CD4-positive, alpha-beta memory T cell (primary cell): ENCODE measurements around the gene PPEF1. TPM values are rescaled to one million over a fixed set of nuclear protein-coding genes. Genes with fewer than 3 reads are reported as not detected.

Experiments used
- CTCF ChIA-PET: fragments of 350-600 bp; sonication (Branson Sonifier 250); formaldehyde crosslinking; loops from one replicate; lab custom pipeline; 2021; ENCODE audit warnings: inconsistent platforms; ENCODE audit not compliant: partially characterized antibody; lab: Charles Lee
- POLR2A ChIA-PET: fragments of 350-600 bp; sonication (Branson Sonifier 250); formaldehyde crosslinking; loops from one replicate; lab custom pipeline; 2021; ENCODE audit not compliant: partially characterized antibody; lab: Charles Lee
- DNase-seq, 5 donors: peaks; one replicate each; pipeline versions ENCODE4 v3.0.0 to v3.0.0-alpha.2; 2020 to 2022; ENCODE audit warnings: mixed read lengths in 1 of 5
- H3K27ac ChIP-seq: one replicate; pipeline ENCODE4 v1.7.0; 2013; ENCODE audit warnings: low read depth, low read length
- H3K27me3 ChIP-seq: 2 replicates; pipeline ENCODE4 v1.7.0; 2013; ENCODE audit warnings: mild to moderate bottlenecking, low read length, moderate library complexity; ENCODE audit not compliant: insufficient read depth
- H3K36me3 ChIP-seq: 2 replicates; pipeline ENCODE4 v1.7.0; 2013; ENCODE audit warnings: mild to moderate bottlenecking, low read length, moderate library complexity; ENCODE audit not compliant: insufficient read depth
- H3K4me1 ChIP-seq: 2 replicates; pipeline ENCODE4 v1.7.0; 2013; ENCODE audit warnings: mild to moderate bottlenecking, low read length, moderate library complexity; ENCODE audit not compliant: insufficient read depth
- H3K4me3 ChIP-seq, 2 donors: one replicate each; pipeline ENCODE4 v1.7.0; 2013; ENCODE audit warnings: low read length in 2 of 2, mild to moderate bottlenecking in 1 of 2
- H3K9me3 ChIP-seq, 2 donors: one replicate each; pipeline ENCODE4 v1.7.0; 2013; ENCODE audit warnings: low read length in 2 of 2, control low read depth in 1 of 2; ENCODE audit not compliant: control insufficient read depth in 1 of 2
- H3K27ac Mint-ChIP-seq, 7 donors: one replicate each; pipeline ENCODE4 v1.8.0; 2020 to 2021; ENCODE audit warnings: mixed read lengths in 7 of 7, mild to moderate bottlenecking in 6 of 7, inconsistent platforms in 3 of 7, moderate library complexity in 3 of 7
- H3K27me3 Mint-ChIP-seq, 2 donors: one replicate each; pipeline ENCODE4 v1.8.0; 2020 to 2021; ENCODE audit warnings: mixed read lengths in 2 of 2
- H3K36me3 Mint-ChIP-seq, 2 donors: one replicate each; pipeline ENCODE4 v1.8.0; 2020 to 2021; ENCODE audit warnings: mixed read lengths in 2 of 2, inconsistent platforms in 1 of 2, mild to moderate bottlenecking in 1 of 2
- H3K4me1 Mint-ChIP-seq, 4 donors: one replicate each; pipeline ENCODE4 v1.8.0; 2020 to 2021; ENCODE audit warnings: mixed read lengths in 4 of 4, mild to moderate bottlenecking in 1 of 4
- H3K4me3 Mint-ChIP-seq, 8 donors: one replicate each; pipeline ENCODE4 v1.8.0; 2020 to 2021; ENCODE audit warnings: mixed read lengths in 8 of 8, mild to moderate bottlenecking in 7 of 8, moderate library complexity in 6 of 8, inconsistent platforms in 3 of 8
- H3K9me3 Mint-ChIP-seq, 8 donors: one replicate each; pipeline ENCODE4 v1.8.0; 2020 to 2021; ENCODE audit warnings: mixed read lengths in 8 of 8, mild to moderate bottlenecking in 5 of 8, inconsistent platforms in 3 of 8, moderate library complexity in 1 of 8
- intact Hi-C: fragments of 100-400 bp; cut with micrococcal nuclease; formaldehyde crosslinking; loops from one replicate; pipeline ENCODE4 v1.15.1; 2023
- polyA plus RNA-seq, 2 donors: library from polyadenylated mRNA; unstranded; fragments of 300-500 nt; fragmentation: Illumina TruSeq; gene quantifications; one replicate each; pipeline ENCODE4 v1.2.3, GENCODE V29; 2021
- total RNA-seq, 2 experiments: library from RNA; stranded (reverse); gene quantifications; one replicate each; pipeline ENCODE4 v1.2.3, GENCODE V29; 2021

PPEF1 gene
- total and polyA plus RNA-seq, 4 experiments from 2014 or later, result 1.00 TPM; not detected in 3

GRCh38 chrX:18702362-18703195, 4.9 kb upstream of the PPEF1 start:
- peaks cover 0 to 1% (median 0%) of the 10 kb centered on the region in 8 donors for H3K9me3 Mint-ChIP-seq
- no peak overlapping the region for H3K4me3 ChIP-seq
- H3K4me3 Mint-ChIP-seq, result no peak overlapping the region
- H3K27me3 ChIP-seq, result no peaks in the 10 kb centered on the region
- no peaks in the 10 kb centered on the region for H3K36me3 ChIP-seq
- H3K27ac ChIP-seq, result no peak overlapping the region
- no peaks in the 10 kb centered on the region for H3K9me3 ChIP-seq
- ChIA-PET CTCF (no interaction called here), POLR2A (no interaction called here)
- peaks cover 0 to 1% (median 0%) of the 10 kb centered on the region in 4 donors for H3K4me1 Mint-ChIP-seq
- H3K4me1 ChIP-seq, result no peaks in the 10 kb centered on the region
- no peak for DNase-seq
- H3K36me3 Mint-ChIP-seq, result no peaks in the 10 kb centered on the region
- peaks cover 0 to 5% of the 10 kb centered on the region in 2 donors for H3K27me3 Mint-ChIP-seq
- intact Hi-C loops, result no loop called here
- no peak overlapping the region for H3K27ac Mint-ChIP-seq

GRCh38 chrX:18709833-18710232, 2.4 kb downstream of the PPEF1 start:
- no peak for DNase-seq
- H3K27ac Mint-ChIP-seq, result no peak overlapping the region
- H3K27me3 Mint-ChIP-seq, result no peaks in the 10 kb centered on the region
- Histone ChIP-seq H3K4me3 (no peak overlapping the region), H3K27me3 (no peaks in the 10 kb centered on the region), H3K4me1 (no peaks in the 10 kb centered on the region), H3K9me3 (no peaks in the 10 kb centered on the region), H3K36me3 (no peaks in the 10 kb centered on the region), H3K27ac (no peak overlapping the region)
- H3K4me1 Mint-ChIP-seq, result peaks cover 0 to 1% (median 0%) of the 10 kb centered on the region in 4 donors
- intact Hi-C loops, result no loop called here
- ChIA-PET CTCF (interaction anchor here (0.7 kb wide), 1 partner anchor 712 kb away, joined by 3 read pairs; no protein-coding TSS in a partner anchor), POLR2A (no interaction called here)
- no peak overlapping the region for H3K4me3 Mint-ChIP-seq
- no peaks in the 10 kb centered on the region for H3K9me3 Mint-ChIP-seq
- H3K36me3 Mint-ChIP-seq, result no peaks in the 10 kb centered on the region

- Mint-ChIP-seq H3K27me3 (peaks cover 2 to 5% of the 10 kb centered on the region in 2 donors), H3K9me3 (no peaks in the 10 kb centered on the region), H3K4me3 (no peak overlapping the region), H3K36me3 (no peaks in the 10 kb centered on the region), H3K27ac (no peak overlapping the region), H3K4me1 (no peaks in the 10 kb centered on the region)
- no peaks in the 10 kb centered on the region for H3K27me3 ChIP-seq
- H3K4me1 ChIP-seq, result no peaks in the 10 kb centered on the region
- intact Hi-C loops, result no loop called here
- no peak for DNase-seq
- ChIA-PET CTCF (no interaction called here), POLR2A (no interaction called here)
- no peak overlapping the region for H3K27ac ChIP-seq
- no peaks in the 10 kb centered on the region for H3K9me3 ChIP-seq
- H3K4me3 ChIP-seq, result no peak overlapping the region
- H3K36me3 ChIP-seq, result no peaks in the 10 kb centered on the region
Observed at GRCh38 chrX:18714910-18715309, 7.5 kb downstream of the PPEF1 start.

- Histone ChIP-seq H3K36me3 (no peaks in the 10 kb centered on the region), H3K4me3 (no peak overlapping the region), H3K27ac (no peak overlapping the region), H3K9me3 (no peaks in the 10 kb centered on the region), H3K27me3 (no peaks in the 10 kb centered on the region), H3K4me1 (no peaks in the 10 kb centered on the region)
- Mint-ChIP-seq H3K4me3 (no peak overlapping the region), H3K4me1 (peaks cover 0 to under 1% (median under 1%) of the 10 kb centered on the region in 4 donors), H3K27ac (no peak overlapping the region), H3K36me3 (no peaks in the 10 kb centered on the region), H3K27me3 (peaks cover 2 to 5% of the 10 kb centered on the region in 2 donors), H3K9me3 (peaks cover 0 to 2% (median 0%) of the 10 kb centered on the region in 8 donors)
- ChIA-PET CTCF (no interaction called here), POLR2A (no interaction called here)
- DNase-seq, result no peak
- intact Hi-C loops, result no loop called here
Observed at GRCh38 chrX:18719852-18720251, 12.4 kb downstream of the PPEF1 start.

GRCh38 chrX:18721683-18722499, 14.4 kb downstream of the PPEF1 start:
- POLR2A ChIA-PET, result no interaction called here
- Histone ChIP-seq H3K4me3 (no peak overlapping the region), H3K4me1 (no peaks in the 10 kb centered on the region), H3K9me3 (no peaks in the 10 kb centered on the region), H3K27me3 (no peaks in the 10 kb centered on the region), H3K36me3 (no peaks in the 10 kb centered on the region), H3K27ac (no peak overlapping the region)
- CTCF ChIA-PET, result no interaction called here
- Mint-ChIP-seq H3K27ac (no peak overlapping the region), H3K4me1 (peaks cover 2 to 8% (median 6%) of the 10 kb centered on the region in 4 donors), H3K36me3 (no peaks in the 10 kb centered on the region), H3K9me3 (peaks cover 0 to 2% (median 0%) of the 10 kb centered on the region in 8 donors), H3K27me3 (peaks cover 2 to 5% of the 10 kb centered on the region in 2 donors), H3K4me3 (no peak overlapping the region)
- intact Hi-C loops, result no loop called here
- DNase-seq, result no peak

- CTCF ChIA-PET, result interaction anchor here (0.7 kb wide), 1 partner anchor 163 kb away, joined by 3 read pairs; no protein-coding TSS in a partner anchor
- Mint-ChIP-seq H3K27me3 (peaks cover under 1 to 2% of the 10 kb centered on the region in 2 donors), H3K4me1 (peaks cover 2 to 8% (median 6%) of the 10 kb centered on the region in 4 donors), H3K36me3 (no peaks in the 10 kb centered on the region), H3K9me3 (peaks cover 0 to 2% (median 0%) of the 10 kb centered on the region in 8 donors), H3K4me3 (no peak overlapping the region), H3K27ac (no peak overlapping the region)
- no peaks in the 10 kb centered on the region for H3K27me3 ChIP-seq
- no peak for DNase-seq
- intact Hi-C loops, result no loop called here
- POLR2A ChIA-PET, result no interaction called here
- no peak overlapping the region for H3K27ac ChIP-seq
- no peak overlapping the region for H3K4me3 ChIP-seq
- no peaks in the 10 kb centered on the region for H3K9me3 ChIP-seq
- no peaks in the 10 kb centered on the region for H3K36me3 ChIP-seq
- H3K4me1 ChIP-seq, result no peaks in the 10 kb centered on the region
Observed at GRCh38 chrX:18722500-18723071, 15.1 kb downstream of the PPEF1 start.
